Measurements from ENCODE around the gene RHBDF1. TPM values are rescaled to one million over a fixed set of nuclear protein-coding genes. Genes with fewer than 3 reads are reported as not detected.
A peak's percentile ranks its signal among the peaks of the same experiment; 100 is the strongest.

Gene RHBDF1
- total RNA-seq, 1 experiment from 2014 or later = 26.3 TPM

DNA sequence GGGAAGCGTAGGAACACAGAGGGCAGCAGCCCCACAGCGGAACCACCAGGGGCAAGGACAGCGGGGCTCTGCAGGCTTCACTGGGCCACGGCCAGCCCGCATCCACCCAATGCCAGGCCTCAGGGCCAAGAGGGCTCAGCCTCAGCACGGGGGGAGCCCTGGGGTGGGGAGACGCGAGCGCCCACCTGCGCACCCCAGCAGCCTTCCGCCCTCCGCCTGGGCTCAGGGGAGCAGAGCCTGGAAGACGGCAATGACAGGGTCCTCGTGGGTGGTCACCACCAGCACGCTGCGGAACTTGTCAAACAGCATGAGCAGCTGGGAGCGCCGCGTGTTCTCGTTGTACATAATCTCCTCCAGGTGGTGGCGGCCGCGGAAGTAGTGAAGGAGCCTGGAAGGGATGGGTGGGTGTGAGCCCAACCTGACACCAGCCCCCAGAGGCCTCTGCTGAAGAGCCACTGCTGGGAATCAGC is 14.1 kb upstream of the RHBDF1 start:
- H3K4me3 ChIP-seq (ENCODE audit: low read length) = no peak overlapping the region
- ATAC-seq (no peak), DNase-seq (no peak)
- ChIA-PET CTCF (no interaction called here), POLR2A (ENCODE audit: unreplicated experiment) (no interaction called here)
- H3K27me3 ChIP-seq (ENCODE audit: low read length) = no peaks in the 10 kb centered on the region
- no peaks in the 10 kb centered on the region for H3K79me2 ChIP-seq (ENCODE audit: low read length)
- H3K27ac ChIP-seq (ENCODE audit: low read length) = no peak overlapping the region
- TF ChIP-seq EZH2 (IDR thresholded peaks at IDR 0.05; ENCODE audit: low read length, unreplicated experiment) = no peak
- no peak for TF ChIP-seq EZH2phosphoT487 (IDR thresholded peaks at IDR 0.05; ENCODE audit: borderline replicate concordance, low read length)
- TF ChIP-seq CTCF (conservative IDR thresholded peaks at IDR 0.05; ENCODE audit: low read depth, low read length) = no peak
- H3K9me3 ChIP-seq (ENCODE audit: low read length) = no peaks in the 10 kb centered on the region
- H3K36me3 ChIP-seq (ENCODE audit: low read depth, low read length) = no peaks in the 10 kb centered on the region; the same call in 1 of the 2 replicates
- intact Hi-C loops (cut with micrococcal nuclease) = no loop called here
- BruUV-seq (replicated peaks) = no TSS peak
- no peaks in the 10 kb centered on the region for H3K9me2 ChIP-seq (replicated peaks; ENCODE audit: low read length)
- H3K4me2 ChIP-seq (ENCODE audit: low read length) = no peak overlapping the region
- no peak overlapping the region for H3K9ac ChIP-seq (ENCODE audit: low read length)
- no peak overlapping the region for H2AFZ ChIP-seq (ENCODE audit: low read length)
- peaks cover 18% of the 10 kb centered on the region for H3K4me1 ChIP-seq (ENCODE audit: insufficient read depth, low read length)
- H4K20me1 ChIP-seq (ENCODE audit: low read length) = peaks cover 10% of the 10 kb centered on the region; the same call in 1 of the 2 replicates
- no peaks in the 10 kb centered on the region for H3F3A ChIP-seq (ENCODE audit: low read length, unreplicated experiment)

GRCh38 chr16:85865-86264 is 13.4 kb upstream of the RHBDF1 start:
- no peak overlapping the region for H3K9ac ChIP-seq (ENCODE audit: low read length)
- DNase-seq (no peak), ATAC-seq (no peak)
- H3K9me2 ChIP-seq (replicated peaks; ENCODE audit: low read length) = no peaks in the 10 kb centered on the region
- POLR2A ChIA-PET (ENCODE audit: unreplicated experiment) = no interaction called here
- H3K4me1 ChIP-seq (ENCODE audit: insufficient read depth, low read length) = peaks cover 18% of the 10 kb centered on the region
- H3K4me2 ChIP-seq (ENCODE audit: low read length) = no peak overlapping the region
- no peaks in the 10 kb centered on the region for H3K27me3 ChIP-seq (ENCODE audit: low read length)
- H3K27ac ChIP-seq (ENCODE audit: low read length) = no peak overlapping the region
- H2AFZ ChIP-seq (ENCODE audit: low read length) = no peak overlapping the region
- no peak overlapping the region for H3K4me3 ChIP-seq (ENCODE audit: low read length)
- peaks cover 10% of the 10 kb centered on the region; the same call in 1 of the 2 replicates for H4K20me1 ChIP-seq (ENCODE audit: low read length)
- H3K36me3 ChIP-seq (ENCODE audit: low read depth, low read length) = no peaks in the 10 kb centered on the region; the same call in 1 of the 2 replicates
- intact Hi-C loops (cut with micrococcal nuclease) = no loop called here
- no peak for TF ChIP-seq CTCF (conservative IDR thresholded peaks at IDR 0.05; ENCODE audit: low read depth, low read length)
- TSS peak; percentile 64 for BruUV-seq (replicated peaks)
- H3K79me2 ChIP-seq (ENCODE audit: low read length) = no peaks in the 10 kb centered on the region
- CTCF ChIA-PET = no interaction called here
- no peaks in the 10 kb centered on the region for H3K9me3 ChIP-seq (ENCODE audit: low read length)
- no peaks in the 10 kb centered on the region for H3F3A ChIP-seq (ENCODE audit: low read length, unreplicated experiment)

DNA sequence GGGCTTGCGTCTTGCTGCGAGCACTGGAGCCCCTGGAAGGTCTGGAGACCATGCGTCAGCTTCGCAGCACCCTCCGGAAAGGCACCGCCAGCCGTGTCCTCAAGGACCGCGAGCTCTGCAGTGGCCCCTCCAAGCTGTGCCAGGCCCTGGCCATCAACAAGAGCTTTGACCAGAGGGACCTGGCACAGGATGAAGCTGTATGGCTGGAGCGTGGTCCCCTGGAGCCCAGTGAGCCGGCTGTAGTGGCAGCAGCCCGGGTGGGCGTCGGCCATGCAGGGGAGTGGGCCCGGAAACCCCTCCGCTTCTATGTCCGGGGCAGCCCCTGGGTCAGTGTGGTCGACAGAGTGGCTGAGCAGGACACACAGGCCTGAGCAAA is 13.0 kb upstream of the RHBDF1 start:
- Histone ChIP-seq H3K79me2 (ENCODE audit: low read length) (no peaks in the 10 kb centered on the region), H3K9ac (ENCODE audit: low read length) (no peak overlapping the region), H3K4me3 (ENCODE audit: low read length) (no peak overlapping the region), H3K9me3 (ENCODE audit: low read length) (no peaks in the 10 kb centered on the region), H3K4me1 (ENCODE audit: insufficient read depth, low read length) (peaks cover 18% of the 10 kb centered on the region), H4K20me1 (ENCODE audit: low read length) (peaks cover 10% of the 10 kb centered on the region; the same call in 1 of the 2 replicates), H3K27ac (ENCODE audit: low read length) (peak overlapping the region; percentile 71), H2AFZ (ENCODE audit: low read length) (no peak overlapping the region), H3K27me3 (ENCODE audit: low read length) (no peaks in the 10 kb centered on the region), H3K4me2 (ENCODE audit: low read length) (peak overlapping the region; percentile 48; the same call in 1 of the 2 replicates), H3K36me3 (ENCODE audit: low read depth, low read length) (no peaks in the 10 kb centered on the region; the same call in 1 of the 2 replicates), H3F3A (ENCODE audit: low read length, unreplicated experiment) (no peaks in the 10 kb centered on the region), H3K9me2 (replicated peaks; ENCODE audit: low read length) (no peaks in the 10 kb centered on the region)
- no TSS peak for BruUV-seq (replicated peaks)
- DNase-seq = no peak
- TF ChIP-seq EZH2phosphoT487 (IDR thresholded peaks at IDR 0.05; ENCODE audit: borderline replicate concordance, low read length) (no peak), EZH2 (IDR thresholded peaks at IDR 0.05; ENCODE audit: low read length, unreplicated experiment) (no peak), CTCF (conservative IDR thresholded peaks at IDR 0.05; ENCODE audit: low read depth, low read length) (no peak)
- ATAC-seq = no peak
- intact Hi-C loops (cut with micrococcal nuclease) = no loop called here
- CTCF ChIA-PET = interaction anchor here (0.6 kb wide), 1 partner anchor 11 kb away, joined by 4 read pairs; no protein-coding TSS in a partner anchor
- POLR2A ChIA-PET (ENCODE audit: unreplicated experiment) = no interaction called here
